IMR-90 (cell line): Measurements from ENCODE around the gene OR1F1. TPM values are rescaled to one million over a fixed set of nuclear protein-coding genes. Genes with fewer than 3 reads are reported as not detected.

Experiments used
- ATAC-seq: fragments of 200-7000 bp; cut with Tn5 transposase; 2 replicates; pipeline ENCODE4 v1.9.1; 2020; ENCODE audit warnings: low read depth, mild to moderate bottlenecking, moderate library complexity
- BruUV-seq: library from RNA; stranded (reverse); fragments of 400-500 nt; replicated peaks from 2 replicates; lab custom pipeline; 2021; lab: Mats Ljungman, UMichigan
- CTCF ChIA-PET: fragments of 300-600 bp; formaldehyde crosslinking; extraction: SDS; loops from one replicate; lab custom pipeline; 2021; ENCODE audit warnings: antibody characterized with exemption; lab: Yijun Ruan, JAX
- POLR2A ChIA-PET: fragments of 300-600 bp; sonication (Branson Sonifier 250); formaldehyde crosslinking; loops from one replicate; lab custom pipeline; 2022; ENCODE audit warnings: antibody characterized with exemption; ENCODE audit not compliant: unreplicated experiment; lab: Charles Lee
- DNase-seq: peaks from one replicate; pipeline ENCODE4 v3.0.0; 2013
- H2AFZ ChIP-seq: replicated peaks from 2 replicates; pipeline ENCODE3; 2013; ENCODE audit warnings: low read length, mild to moderate bottlenecking; ENCODE audit not compliant: poor library complexity
- H2AK5ac ChIP-seq: 2 replicates; pipeline ENCODE4 v1.6.1; 2013; ENCODE audit warnings: low read depth, low read length, inconsistent platforms
- H2AK9ac ChIP-seq: replicated peaks from 2 replicates; pipeline ENCODE3; 2013; ENCODE audit warnings: mild to moderate bottlenecking, low read depth, low read length, moderate library complexity; ENCODE audit not compliant: poor library complexity
- H2BK120ac ChIP-seq: 2 replicates; pipeline ENCODE4 v1.6.1; 2013; ENCODE audit warnings: low read depth, low read length, inconsistent platforms
- H2BK15ac ChIP-seq: 3 replicates; pipeline ENCODE4 v1.6.1; 2013; ENCODE audit warnings: low read depth, low read length, inconsistent platforms
- H2BK20ac ChIP-seq: 2 replicates; pipeline ENCODE4 v1.6.1; 2013; ENCODE audit warnings: low read depth, mild to moderate bottlenecking, inconsistent platforms, low read length, moderate library complexity
- H2BK5ac ChIP-seq: 2 replicates; pipeline ENCODE4 v1.6.1; 2013; ENCODE audit warnings: mild to moderate bottlenecking, low read depth, low read length, inconsistent platforms; ENCODE audit not compliant: poor library complexity, severe bottlenecking
- H3K14ac ChIP-seq: replicated peaks from 2 replicates; pipeline ENCODE4 v1.6.1; 2013; ENCODE audit warnings: low read depth, low read length, inconsistent platforms
- H3K18ac ChIP-seq: 2 replicates; pipeline ENCODE4 v1.6.1; 2013; ENCODE audit warnings: low read depth, low read length, control low read depth
- H3K23ac ChIP-seq: 2 replicates; pipeline ENCODE4 v1.6.1; 2013; ENCODE audit warnings: low read depth, low read length, inconsistent platforms
- H3K27ac ChIP-seq: 2 replicates; pipeline ENCODE4 v1.5.1; 2013; ENCODE audit warnings: mild to moderate bottlenecking, control low read depth, low read length; ENCODE audit not compliant: insufficient read depth
- H3K27me3 ChIP-seq: 2 replicates; pipeline ENCODE4 v1.6.1; 2013; ENCODE audit warnings: low read length; ENCODE audit not compliant: control insufficient read depth, insufficient read depth
- H3K36me3 ChIP-seq: 2 replicates; pipeline ENCODE4 v1.6.1; 2013; ENCODE audit warnings: low read length, mixed read lengths; ENCODE audit not compliant: control insufficient read depth, insufficient read depth
- H3K4ac ChIP-seq: 2 replicates; pipeline ENCODE4 v1.6.1; 2013; ENCODE audit warnings: low read depth, low read length, inconsistent platforms
- H3K4me1 ChIP-seq: 2 replicates; pipeline ENCODE4 v1.6.1; 2013; ENCODE audit warnings: low read length, mixed read lengths; ENCODE audit not compliant: control insufficient read depth, insufficient read depth
- H3K4me2 ChIP-seq: 2 replicates; pipeline ENCODE4 v1.6.1; 2013; ENCODE audit warnings: low read depth, mild to moderate bottlenecking, control low read depth, low read length, moderate library complexity
- H3K4me3 ChIP-seq: 2 replicates; pipeline ENCODE4 v1.5.1; 2013; ENCODE audit warnings: low read depth, mild to moderate bottlenecking, control low read depth, low read length, moderate library complexity; ENCODE audit not compliant: insufficient read depth
- H3K56ac ChIP-seq: 2 replicates; pipeline ENCODE4 v1.6.1; 2013; ENCODE audit warnings: low read length, inconsistent platforms; ENCODE audit not compliant: insufficient read depth; ENCODE audit errors: extremely low read depth
- H3K79me1 ChIP-seq, 2 experiments: 2 replicates each; pipeline ENCODE4 v1.6.1; 2013; ENCODE audit warnings: low read length in 2 of 2, inconsistent platforms in 1 of 2, low read depth in 1 of 2
- H3K9ac ChIP-seq: 2 replicates; pipeline ENCODE4 v1.6.1; 2013; ENCODE audit warnings: low read depth, low read length, control low read depth
- H3K9me1 ChIP-seq: 2 replicates; pipeline ENCODE4 v1.6.1; 2013; ENCODE audit warnings: low read length, inconsistent platforms; ENCODE audit not compliant: insufficient read depth
- H3K9me3 ChIP-seq: 2 replicates; pipeline ENCODE4 v1.6.1; 2013; ENCODE audit warnings: low read length; ENCODE audit not compliant: control insufficient read depth, insufficient read depth
- H4K20me1 ChIP-seq: 2 replicates; pipeline ENCODE4 v1.6.1; 2013; ENCODE audit warnings: low read length, inconsistent platforms; ENCODE audit not compliant: insufficient read depth
- H4K5ac ChIP-seq: 2 replicates; pipeline ENCODE4 v1.6.1; 2013; ENCODE audit warnings: mild to moderate bottlenecking, low read depth, low read length, control low read depth
- H4K8ac ChIP-seq, 2 experiments: 2 replicates each; pipeline ENCODE4 v1.6.1; 2013; ENCODE audit warnings: low read depth in 2 of 2, low read length in 2 of 2, control low read depth in 1 of 2, inconsistent platforms in 1 of 2
- H4K91ac ChIP-seq: 2 replicates; pipeline ENCODE4 v1.6.1; 2013; ENCODE audit warnings: low read depth, low read length, inconsistent platforms; ENCODE audit not compliant: insufficient read depth
- CHD1 ChIP-seq: IDR thresholded peaks from 2 replicates; pipeline ENCODE4 v1.6.1; 2012; ENCODE audit warnings: low read depth, low read length, improper control_type of control experiment
- MAZ ChIP-seq: IDR thresholded peaks from 2 replicates; pipeline ENCODE4 v1.6.1; 2012; ENCODE audit warnings: low read depth, mild to moderate bottlenecking, low read length, improper control_type of control experiment, moderate library complexity, borderline replicate concordance
- SMC3 ChIP-seq: fragments of 150-350 bp; IDR thresholded peaks from 2 replicates; pipeline ENCODE4 v1.6.1; 2016; ENCODE audit warnings: low read depth, mild to moderate bottlenecking, antibody characterized with exemption, low read length, moderate library complexity
- WGBS, 2 experiments: methylation state at CpG; one replicate each; pipeline versions ENCODE4 v1.1.5 to v1.1.7; 2013; ENCODE audit warnings: missing lambda C conversion rate in 2 of 2; ENCODE audit not compliant: insufficient read length in 1 of 2; ENCODE audit errors: extremely low coverage in 2 of 2; 5-methylcytosine and 5-hydroxymethylcytosine counted together
- dilution Hi-C: fragments of 300-500 bp; cut with HindIII; formaldehyde crosslinking; loops from one replicate; pipeline ENCODE4 v1.14.3; 2018; ENCODE audit warnings: low sequenced_read_pairs; ENCODE audit not compliant: unreplicated experiment
- in situ Hi-C: fragments of 300-500 bp; cut with MboI; formaldehyde crosslinking; loops from 3 replicates; pipeline ENCODE4 v1.14.3; 2019; ENCODE audit warnings: low sequenced_read_pairs, inconsistent platforms, mixed read lengths
- intact Hi-C: fragments of 100-400 bp; cut with micrococcal nuclease; formaldehyde crosslinking; loops from 2 replicates; pipeline ENCODE4 v1.10.0; 2022
- polyA plus RNA-seq, 3 experiments: library from polyadenylated mRNA; depleted of rRNA; stranded (reverse); fragments of >200 nt; gene quantifications; 2 replicates each; pipeline ENCODE4 v1.2.3, GENCODE V29; 2012; ENCODE audit warnings: low replicate concordance in 1 of 3
- total RNA-seq: library from RNA; depleted of rRNA; stranded (reverse); fragments of >200 nt; gene quantifications from 2 replicates; pipeline ENCODE4 v1.2.3, GENCODE V29; 2012

OR1F1 gene
- total and polyA plus RNA-seq, 2 of the 4 experiments (the other 2 are of a cell fraction): 0.12 TPM; not detected in 1

- TF ChIP-seq MAZ (no peak), SMC3 (no peak)
These were observed 39.5 kb upstream of the OR1F1 start (continued) for GRCh38 chr16:3148256-3149192.

GRCh38 chr16:3149193-3149530, 38.8 kb upstream of the OR1F1 start:
- Histone ChIP-seq H3K18ac (no peak overlapping the region), H3K27ac (no peak overlapping the region)

More at GRCh38 chr16:3149193-3149530, 38.8 kb upstream of the OR1F1 start:
- ChIA-PET CTCF (interaction anchor here (1.6 kb wide), 1 partner anchor 20 kb away, joined by 6 read pairs; no protein-coding TSS in a partner anchor), POLR2A (interaction anchor here (1.0 kb wide), 1 partner anchor 14 kb away, joined by 3 read pairs; the partner anchor contains the start of gene ZNF213)
- peak overlapping the region; percentile 69; the same call in 1 of the 2 replicates for H4K5ac ChIP-seq
- peak overlapping the region; percentile 65; the same call in 1 of the 2 replicates for H4K91ac ChIP-seq
- 100% methylated on average over 3 of the region's 6 CpGs; no CpG with 5 or more reads in 1 of the 2 experiments for WGBS, 2 experiments
- peaks cover 3% of the 10 kb centered on the region; the same call in 1 of the 2 replicates for H3K4me1 ChIP-seq
- ATAC-seq (no peak), DNase-seq (no peak)
- H3K27me3 ChIP-seq: no peaks in the 10 kb centered on the region
- no peak overlapping the region for H3K4me3 ChIP-seq
- peak overlapping the region; percentile 89 to 98 for H4K8ac ChIP-seq
- peaks cover 11% of the 10 kb centered on the region for H4K20me1 ChIP-seq
- peaks cover 0 to 13% of the 10 kb centered on the region in 2 experiments; a peak in 2 of 4 replicates for H3K79me1 ChIP-seq
- no peak overlapping the region for H3K9ac ChIP-seq
- H3K36me3 ChIP-seq: no peaks in the 10 kb centered on the region
- H2AK5ac ChIP-seq: no peak overlapping the region; the same call in 1 of the 2 replicates
- dilution Hi-C loops (no loop called here), in situ Hi-C loops (no loop called here), intact Hi-C loops (no loop called here)
- H2BK5ac ChIP-seq: no peak overlapping the region
- no peak overlapping the region for H3K56ac ChIP-seq
- peak overlapping the region; percentile 98 for H2AK9ac ChIP-seq
- H3K14ac ChIP-seq: no peak overlapping the region
- TF ChIP-seq CHD1: no peak
- peak overlapping the region; percentile 94 for H2AFZ ChIP-seq
- no peak overlapping the region for H2BK20ac ChIP-seq
- no TSS peak for BruUV-seq
- peak overlapping the region; percentile 95 for H3K4ac ChIP-seq
- H2BK15ac ChIP-seq: no peak overlapping the region
- H3K23ac ChIP-seq: no peak overlapping the region
- H2BK120ac ChIP-seq: no peak overlapping the region
- H3K4me2 ChIP-seq: no peak overlapping the region; the same call in 1 of the 2 replicates
- no peaks in the 10 kb centered on the region for H3K9me3 ChIP-seq
- H3K9me1 ChIP-seq: peaks cover 7% of the 10 kb centered on the region; the same call in 1 of the 2 replicates
